ENCODE measurements around the gene LRR1.
A peak's percentile ranks its signal among the peaks of the same experiment; 100 is the strongest.
"Not testable (repeated sequence)": the region's sequence is repeated elsewhere in the genome, so short reads cannot be mapped to it uniquely, and the experiment has no call there.

LRR1 gene

DNA sequence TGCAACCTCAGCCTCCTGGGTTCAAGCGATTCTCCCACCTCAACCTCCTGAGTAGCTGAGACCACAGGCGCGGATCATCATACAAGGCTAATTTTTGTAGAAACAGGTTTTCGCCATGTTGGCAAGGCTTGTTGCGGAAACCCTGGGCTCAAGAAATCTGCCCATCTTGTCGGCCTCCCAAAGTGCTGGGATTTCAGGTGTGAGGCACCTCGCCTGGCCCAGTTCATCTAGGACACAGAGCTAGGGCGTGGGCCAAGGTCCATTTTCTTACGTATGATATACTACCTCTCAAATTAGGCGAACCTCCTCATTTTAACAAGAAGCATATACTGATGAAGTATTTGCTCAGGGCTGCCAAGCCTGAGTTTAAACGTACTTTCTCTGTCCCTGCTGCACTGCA is 14.7 kb upstream of the LRR1 start:
- TF ChIP-seq ZNF596 (tag by site-specific recombination; IDR thresholded peaks at IDR 0.05) = no peak
- TF ChIP-seq, protein P1, sequence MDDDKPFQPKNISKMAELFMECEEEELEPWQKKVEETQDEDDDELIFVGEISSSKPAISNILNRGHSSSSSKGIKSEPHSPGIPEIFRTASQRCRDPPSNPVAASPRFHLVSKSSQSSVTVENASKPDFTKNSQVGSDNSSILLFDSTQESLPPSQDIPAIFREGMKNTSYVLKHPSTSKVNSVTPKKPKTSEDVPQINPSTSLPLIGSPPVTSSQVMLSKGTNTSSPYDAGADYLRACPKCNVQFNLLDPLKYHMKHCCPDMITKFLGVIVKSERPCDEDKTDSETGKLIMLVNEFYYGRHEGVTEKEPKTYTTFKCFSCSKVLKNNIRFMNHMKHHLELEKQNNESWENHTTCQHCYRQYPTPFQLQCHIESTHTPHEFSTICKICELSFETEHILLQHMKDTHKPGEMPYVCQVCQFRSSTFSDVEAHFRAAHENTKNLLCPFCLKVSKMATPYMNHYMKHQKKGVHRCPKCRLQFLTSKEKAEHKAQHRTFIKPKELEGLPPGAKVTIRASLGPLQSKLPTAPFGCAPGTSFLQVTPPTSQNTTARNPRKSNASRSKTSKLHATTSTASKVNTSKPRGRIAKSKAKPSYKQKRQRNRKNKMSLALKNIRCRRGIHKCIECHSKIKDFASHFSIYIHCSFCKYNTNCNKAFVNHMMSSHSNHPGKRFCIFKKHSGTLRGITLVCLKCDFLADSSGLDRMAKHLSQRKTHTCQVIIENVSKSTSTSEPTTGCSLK (tag by site-specific recombination; IDR thresholded peaks at IDR 0.05) = no peak
- Histone ChIP-seq H3K27ac (ENCODE audit: extremely low read depth, low read depth, low read length) (no peak overlapping the region), H3K4me3 (ENCODE audit: low read depth, low read length) (peak overlapping the region; percentile 7), H3K4me1 (ENCODE audit: control insufficient read depth, insufficient read depth, low read length) (peaks cover 9% of the 10 kb centered on the region), H3K9me3 (ENCODE audit: control insufficient read depth, insufficient read depth, low read depth, low read length) (no peaks in the 10 kb centered on the region), H3K36me3 (ENCODE audit: control insufficient read depth in 2 of 2, insufficient read depth in 1 of 2, low read length in 2 of 2) (peaks cover 26 to 31% of the 10 kb centered on the region in 2 experiments; a peak in 2 of 3 replicates)
- CTCF ChIA-PET = interaction anchor here (1.6 kb wide), 1 partner anchor 122 kb away, joined by 5 read pairs; no protein-coding TSS in a partner anchor
- POLR2A ChIA-PET = interaction anchor here (1.1 kb wide), 1 partner anchor 18 kb away, joined by 7 read pairs; no protein-coding TSS in a partner anchor

DNA sequence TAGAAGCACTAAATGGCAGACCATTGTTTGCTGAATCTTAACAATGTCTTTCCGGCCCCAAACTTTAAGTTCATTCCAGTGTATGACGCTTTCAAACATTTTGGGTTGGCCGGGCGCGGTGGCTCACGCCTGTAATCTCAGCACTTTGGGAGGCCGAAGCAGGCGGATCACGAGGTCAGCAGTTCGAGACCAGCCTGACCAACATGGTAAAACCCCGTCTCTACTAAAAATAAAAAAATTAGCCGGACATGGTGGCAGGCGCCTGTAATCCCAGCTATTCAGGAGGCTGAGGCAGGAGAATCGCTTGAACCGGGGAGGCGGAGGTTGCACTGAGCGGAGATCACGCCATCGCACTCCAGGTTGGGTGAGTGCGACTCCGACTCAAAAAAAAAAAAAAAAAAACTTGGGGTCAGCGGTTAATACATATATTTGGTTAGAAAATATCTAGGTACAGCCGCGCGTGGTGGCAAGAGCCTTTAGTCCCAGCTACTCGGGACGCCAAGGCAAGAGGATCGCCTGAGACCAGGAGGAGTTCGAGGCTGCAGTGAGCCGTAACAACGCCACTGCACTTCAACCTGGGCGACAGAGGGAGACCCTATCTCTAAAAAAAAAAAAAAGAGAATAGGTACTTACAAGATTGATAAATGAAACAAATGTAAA is 13.6 kb upstream of the LRR1 start:
- peak overlapping the region; percentile 76 for H3K27ac ChIP-seq (ENCODE audit: extremely low read depth, low read depth, low read length)
- peak; percentile 22; the same call in 1 of the 2 replicates for TF ChIP-seq ZNF610 (tag by site-specific recombination; IDR thresholded peaks at IDR 0.05; ENCODE audit: borderline replicate concordance)
- H3K4me1 ChIP-seq (ENCODE audit: control insufficient read depth, insufficient read depth, low read length); H3K9me3 ChIP-seq (ENCODE audit: control insufficient read depth, insufficient read depth, low read depth, low read length): not testable (repeated sequence)
- ChIA-PET POLR2A (interaction anchor here (0.7 to 3.3 kb wide), 8 partner anchors 10 to 1760 kb away, joined by 3 to 43 read pairs (median 6); partner anchors contain the start of genes MGAT2 and RPL36AL), CTCF (interaction anchor here (0.5 to 1.6 kb wide), 3 partner anchors 14 to 123 kb away, joined by 3 to 5 read pairs (median 3); partner anchors contain the start of gene LRR1)
- H3K36me3 ChIP-seq (ENCODE audit: control insufficient read depth in 2 of 2, insufficient read depth in 1 of 2, low read length in 2 of 2) = peaks cover 26 to 31% of the 10 kb centered on the region in 2 experiments; a peak in 2 of 3 replicates
- peak overlapping the region; percentile 92 for H3K4me3 ChIP-seq (ENCODE audit: low read depth, low read length)

DNA sequence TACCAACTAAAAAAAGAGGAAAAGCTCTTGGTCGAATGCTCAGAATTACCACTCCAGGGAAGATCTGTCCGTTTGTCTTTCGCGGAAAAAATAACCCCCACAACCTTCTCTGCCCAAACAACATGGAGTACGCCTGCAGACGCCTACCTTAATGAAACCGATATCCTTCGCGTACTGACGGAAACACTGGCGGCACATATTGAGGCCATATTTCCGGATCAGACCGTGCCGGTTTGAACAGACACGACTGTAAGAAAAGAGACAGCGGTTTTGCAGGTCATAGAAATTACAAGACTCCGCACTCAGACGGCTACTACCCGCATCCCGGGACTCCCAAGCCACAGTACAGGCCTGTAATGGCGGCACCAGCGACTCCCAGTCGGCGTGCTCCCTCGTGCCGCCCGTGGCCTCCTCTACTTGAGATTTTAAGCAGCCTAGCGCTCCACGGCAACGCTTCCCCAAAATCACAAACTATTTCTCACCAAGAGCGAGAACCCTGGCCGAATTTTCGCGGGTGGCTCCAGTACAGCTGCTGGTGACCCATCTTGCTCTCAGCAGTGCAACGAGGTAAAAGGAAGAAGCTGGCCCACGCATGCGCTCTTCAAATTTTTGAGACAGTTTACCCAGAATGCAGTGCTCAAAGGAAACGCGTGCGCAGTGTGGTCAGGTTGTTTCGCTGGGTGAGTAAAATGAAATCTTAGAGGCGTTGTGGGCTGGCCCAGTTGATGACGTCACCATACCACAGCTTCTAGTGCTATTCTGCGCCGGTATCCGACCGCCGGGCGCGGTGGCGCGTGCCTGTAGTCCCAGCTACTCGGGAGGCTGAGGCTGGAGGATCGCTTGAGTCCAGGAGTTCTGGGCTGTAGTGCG is 12.7 kb upstream of the LRR1 start, which contains the start of gene RPS29:
Gene RPS29, minus strand, starts transcription at position 578 of the 870 bp plus-strand sequence. Its CDS starts 34 bp downstream, at position 544.
- ChIA-PET POLR2A (interaction anchor here (0.5 to 3.3 kb wide), 13 partner anchors 9 to 479 kb away, joined by 3 to 43 read pairs (median 5); partner anchors contain the start of genes LRR1, MGAT2 and RPL36AL), CTCF (interaction anchor here (0.6 to 1.8 kb wide), 10 partner anchors 10 to 505 kb away, joined by 3 to 8 read pairs (median 4); partner anchors contain the start of genes LRR1, MGAT2 and RPL36AL)
- H3K27ac ChIP-seq (ENCODE audit: extremely low read depth, low read depth, low read length) = peak within 1 kb of the TSS; percentile 76
- H3K4me1 ChIP-seq (ENCODE audit: control insufficient read depth, insufficient read depth, low read length) = peaks cover 9% of the 10 kb centered on the region
- H3K9me3 ChIP-seq (ENCODE audit: control insufficient read depth, insufficient read depth, low read depth, low read length) = no peaks in the 10 kb centered on the region
- peak within 1 kb of the TSS; percentile 92 for H3K4me3 ChIP-seq (ENCODE audit: low read depth, low read length)
- peaks cover 26 to 31% of the 10 kb centered on the region in 2 experiments; a peak in 2 of 3 replicates for H3K36me3 ChIP-seq (ENCODE audit: control insufficient read depth in 2 of 2, insufficient read depth in 1 of 2, low read length in 2 of 2)
- no peak for TF ChIP-seq ZNF837 (tag by site-specific recombination; IDR thresholded peaks at IDR 0.05)
- no peak for TF ChIP-seq ZNF654 (tag by site-specific recombination; IDR thresholded peaks at IDR 0.05; ENCODE audit: low read depth)
- peak; percentile 43; the same call in 1 of the 2 replicates for TF ChIP-seq ZNF140 (tag by site-specific recombination; IDR thresholded peaks at IDR 0.05)
- no peak for TF ChIP-seq ZNF239 (tag by site-specific recombination; IDR thresholded peaks at IDR 0.05)
- TF ChIP-seq ZNF37A (tag by site-specific recombination; IDR thresholded peaks at IDR 0.05) = no peak
- TF ChIP-seq, protein P2, sequence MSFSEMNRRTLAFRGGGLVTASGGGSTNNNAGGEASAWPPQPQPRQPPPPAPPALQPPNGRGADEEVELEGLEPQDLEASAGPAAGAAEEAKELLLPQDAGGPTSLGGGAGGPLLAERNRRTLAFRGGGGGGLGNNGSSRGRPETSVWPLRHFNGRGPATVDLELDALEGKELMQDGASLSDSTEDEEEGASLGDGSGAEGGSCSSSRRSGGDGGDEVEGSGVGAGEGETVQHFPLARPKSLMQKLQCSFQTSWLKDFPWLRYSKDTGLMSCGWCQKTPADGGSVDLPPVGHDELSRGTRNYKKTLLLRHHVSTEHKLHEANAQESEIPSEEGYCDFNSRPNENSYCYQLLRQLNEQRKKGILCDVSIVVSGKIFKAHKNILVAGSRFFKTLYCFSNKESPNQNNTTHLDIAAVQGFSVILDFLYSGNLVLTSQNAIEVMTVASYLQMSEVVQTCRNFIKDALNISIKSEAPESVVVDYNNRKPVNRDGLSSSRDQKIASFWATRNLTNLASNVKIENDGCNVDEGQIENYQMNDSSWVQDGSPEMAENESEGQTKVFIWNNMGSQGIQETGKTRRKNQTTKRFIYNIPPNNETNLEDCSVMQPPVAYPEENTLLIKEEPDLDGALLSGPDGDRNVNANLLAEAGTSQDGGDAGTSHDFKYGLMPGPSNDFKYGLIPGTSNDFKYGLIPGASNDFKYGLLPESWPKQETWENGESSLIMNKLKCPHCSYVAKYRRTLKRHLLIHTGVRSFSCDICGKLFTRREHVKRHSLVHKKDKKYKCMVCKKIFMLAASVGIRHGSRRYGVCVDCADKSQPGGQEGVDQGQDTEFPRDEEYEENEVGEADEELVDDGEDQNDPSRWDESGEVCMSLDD (tag by site-specific recombination; IDR thresholded peaks at IDR 0.05) = peak; percentile 84; the same call in 1 of the 2 replicates
- no peak for TF ChIP-seq ZNF121 (tag by site-specific recombination; IDR thresholded peaks at IDR 0.05)
- TF ChIP-seq ZNF529 (tag by site-specific recombination; IDR thresholded peaks at IDR 0.05; ENCODE audit: insufficient replicate concordance) = no peak
- TF ChIP-seq, protein P3, sequence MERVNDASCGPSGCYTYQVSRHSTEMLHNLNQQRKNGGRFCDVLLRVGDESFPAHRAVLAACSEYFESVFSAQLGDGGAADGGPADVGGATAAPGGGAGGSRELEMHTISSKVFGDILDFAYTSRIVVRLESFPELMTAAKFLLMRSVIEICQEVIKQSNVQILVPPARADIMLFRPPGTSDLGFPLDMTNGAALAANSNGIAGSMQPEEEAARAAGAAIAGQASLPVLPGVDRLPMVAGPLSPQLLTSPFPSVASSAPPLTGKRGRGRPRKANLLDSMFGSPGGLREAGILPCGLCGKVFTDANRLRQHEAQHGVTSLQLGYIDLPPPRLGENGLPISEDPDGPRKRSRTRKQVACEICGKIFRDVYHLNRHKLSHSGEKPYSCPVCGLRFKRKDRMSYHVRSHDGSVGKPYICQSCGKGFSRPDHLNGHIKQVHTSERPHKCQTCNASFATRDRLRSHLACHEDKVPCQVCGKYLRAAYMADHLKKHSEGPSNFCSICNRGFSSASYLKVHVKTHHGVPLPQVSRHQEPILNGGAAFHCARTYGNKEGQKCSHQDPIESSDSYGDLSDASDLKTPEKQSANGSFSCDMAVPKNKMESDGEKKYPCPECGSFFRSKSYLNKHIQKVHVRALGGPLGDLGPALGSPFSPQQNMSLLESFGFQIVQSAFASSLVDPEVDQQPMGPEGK (tag by site-specific recombination; IDR thresholded peaks at IDR 0.05) = no peak; the same call in 1 of the 2 replicates
- TF ChIP-seq ZNF138 (tag by site-specific recombination; IDR thresholded peaks at IDR 0.05; ENCODE audit: borderline replicate concordance) = no peak
- TF ChIP-seq, protein P4, sequence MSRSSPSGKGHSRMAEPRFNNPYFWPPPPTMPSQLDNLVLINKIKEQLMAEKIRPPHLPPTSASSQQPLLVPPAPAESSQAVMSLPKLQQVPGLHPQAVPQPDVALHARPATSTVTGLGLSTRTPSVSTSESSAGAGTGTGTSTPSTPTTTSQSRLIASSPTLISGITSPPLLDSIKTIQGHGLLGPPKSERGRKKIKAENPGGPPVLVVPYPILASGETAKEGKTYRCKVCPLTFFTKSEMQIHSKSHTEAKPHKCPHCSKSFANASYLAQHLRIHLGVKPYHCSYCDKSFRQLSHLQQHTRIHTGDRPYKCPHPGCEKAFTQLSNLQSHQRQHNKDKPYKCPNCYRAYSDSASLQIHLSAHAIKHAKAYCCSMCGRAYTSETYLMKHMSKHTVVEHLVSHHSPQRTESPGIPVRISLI (tag by site-specific recombination; IDR thresholded peaks at IDR 0.05) = no peak
- TF ChIP-seq ZNF596 (tag by site-specific recombination; IDR thresholded peaks at IDR 0.05) = no peak
- no peak for TF ChIP-seq SCRT2 (tag by site-specific recombination; IDR thresholded peaks at IDR 0.05)
- peak; percentile 81 for TF ChIP-seq ZXDB (tag by site-specific recombination; IDR thresholded peaks at IDR 0.05)
- TF ChIP-seq HOXD13 (CRISPR knock-in tag; IDR thresholded peaks at IDR 0.05; ENCODE audit: borderline replicate concordance) = no peak
- TF ChIP-seq SP2 (tag by site-specific recombination; IDR thresholded peaks at IDR 0.05) = peak; percentile 54
- peak; percentile 85 for TF ChIP-seq ZBTB8A (tag by site-specific recombination; IDR thresholded peaks at IDR 0.05)
- no peak for TF ChIP-seq ZNF114 (tag by site-specific recombination; IDR thresholded peaks at IDR 0.05)

Data from HEK293 (cell line).